HG03095 (cell line): ENCODE results near the gene ING3.
"Not testable (repeated sequence)": the region's sequence is repeated elsewhere in the genome, so short reads cannot be mapped to it uniquely, and the experiment has no call there.

Experiments used
- ATAC-seq: cut with Tn5 transposase; IDR thresholded peaks from one replicate; pipeline ENCODE4 v1.9.1; 2021; ENCODE audit warnings: moderate library complexity; ENCODE audit not compliant: unreplicated experiment

Gene ING3

DNA sequence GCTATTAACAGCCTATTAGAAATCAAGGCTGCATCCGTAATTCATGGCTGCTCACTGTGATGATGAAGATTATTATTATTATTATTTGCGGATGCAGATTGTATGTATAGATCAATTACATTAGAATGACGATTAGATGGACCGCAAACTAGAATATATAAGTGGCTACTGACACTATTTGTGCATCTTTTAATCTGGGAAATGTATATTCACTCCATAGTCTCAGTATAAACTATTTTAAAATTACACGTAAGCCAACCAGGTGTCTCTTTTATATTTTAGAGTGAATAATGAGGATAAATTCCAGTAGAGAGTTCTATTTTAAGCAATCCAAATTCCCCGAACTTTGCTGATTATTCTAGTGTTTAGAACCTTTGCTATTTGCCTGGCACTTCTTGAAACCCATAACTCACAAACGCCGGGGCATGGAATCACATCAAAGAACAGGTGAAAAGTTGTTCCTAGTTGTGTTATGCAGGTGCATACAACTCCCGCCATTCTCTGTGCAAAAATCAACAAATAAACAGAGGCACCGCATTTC is 509 bp upstream of the ING3 start:
- ATAC-seq: no peak

DNA sequence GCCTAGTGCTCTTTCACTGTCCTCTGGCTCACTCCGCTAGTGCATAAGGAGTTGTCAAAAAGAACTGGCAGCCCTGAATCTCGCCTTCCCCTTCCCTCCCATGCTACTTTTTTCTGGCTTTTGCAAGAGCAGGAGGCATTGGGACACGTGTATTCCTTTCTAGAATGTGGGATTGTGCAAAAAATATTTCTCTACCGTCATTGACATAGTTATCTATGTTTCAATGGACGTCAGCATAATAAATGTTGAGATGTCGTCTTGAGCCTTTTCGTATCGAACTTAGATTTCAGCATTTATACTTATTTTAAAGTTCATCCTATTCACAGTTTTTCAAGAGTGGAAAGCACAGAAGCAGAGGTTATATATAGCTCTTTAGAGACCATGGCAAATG is 727 bp downstream of the ING3 start:
- ATAC-seq: no peak

DNA sequence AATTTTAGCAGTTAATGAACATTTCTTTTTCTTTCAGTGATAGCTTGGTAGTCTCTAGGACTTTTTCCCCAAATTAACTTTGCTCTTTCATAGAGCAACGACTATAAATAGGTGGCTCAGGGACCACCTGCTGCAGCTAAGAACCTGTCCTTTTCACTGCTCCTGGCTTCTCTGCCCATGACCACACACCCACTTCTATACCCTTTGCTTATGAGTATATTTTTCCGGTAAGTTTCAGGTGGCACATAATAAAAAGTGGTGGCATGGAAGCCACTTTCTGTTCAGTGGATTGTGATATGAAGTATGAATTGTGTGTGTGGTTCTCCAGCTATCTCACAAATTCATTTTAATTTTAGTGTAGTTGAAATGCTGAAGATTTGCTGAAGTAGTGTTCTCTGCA is 1.2 kb downstream of the ING3 start:
- no peak for ATAC-seq

DNA sequence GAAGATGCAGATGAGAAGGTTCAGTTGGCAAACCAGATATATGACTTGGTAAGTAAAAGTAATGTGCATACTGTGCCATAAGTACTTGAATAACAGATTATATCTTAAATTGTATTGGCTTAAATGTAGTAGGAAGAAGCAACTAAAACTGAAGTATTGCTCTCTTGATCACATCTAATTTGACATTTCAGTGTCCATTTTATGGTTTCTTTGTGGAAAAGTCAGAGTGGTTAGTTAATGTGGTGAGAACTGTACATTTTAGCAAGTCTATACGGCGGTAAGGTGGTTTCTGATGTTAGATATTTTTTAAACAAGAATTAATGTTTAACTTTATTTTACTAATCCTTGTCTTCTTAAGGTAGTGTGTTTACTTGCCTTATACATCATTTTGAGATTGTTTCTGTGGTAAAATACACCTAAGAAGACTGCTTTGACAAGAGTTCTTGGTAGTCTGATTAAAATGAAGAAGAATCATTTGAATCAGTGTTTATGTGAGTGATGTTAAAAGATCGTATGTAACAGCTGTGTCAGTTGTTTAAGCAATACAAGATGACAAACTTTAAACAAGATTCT is 5.1 kb downstream of the ING3 start:
- ATAC-seq: no peak

DNA sequence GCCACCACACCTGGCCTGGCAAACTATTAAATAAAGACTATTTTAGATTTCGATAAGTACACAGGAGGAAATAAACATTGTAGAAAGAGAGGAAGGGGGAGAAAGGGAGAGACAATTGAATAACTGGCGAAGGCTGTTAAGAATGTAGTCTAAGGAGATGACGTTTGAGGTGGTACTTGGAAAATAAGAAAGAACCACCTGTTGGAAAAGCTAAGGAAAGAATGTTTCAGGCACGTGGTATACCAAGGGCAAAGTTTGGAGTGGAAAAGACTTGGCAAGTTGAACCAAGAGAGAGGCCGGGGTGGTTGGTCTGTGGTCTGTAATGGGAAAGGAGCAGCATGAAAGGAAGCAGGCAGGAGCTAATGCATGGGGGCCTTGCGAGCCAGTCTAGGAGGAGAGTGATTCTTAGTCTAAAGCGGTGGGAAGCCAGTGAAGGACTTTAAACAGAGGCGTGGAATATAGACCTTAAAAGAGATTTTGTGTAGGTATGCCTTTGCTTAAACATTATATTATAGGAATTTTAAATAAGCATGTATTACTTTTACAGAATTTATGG is 9.4 kb downstream of the ING3 start:
- no peak for ATAC-seq

DNA sequence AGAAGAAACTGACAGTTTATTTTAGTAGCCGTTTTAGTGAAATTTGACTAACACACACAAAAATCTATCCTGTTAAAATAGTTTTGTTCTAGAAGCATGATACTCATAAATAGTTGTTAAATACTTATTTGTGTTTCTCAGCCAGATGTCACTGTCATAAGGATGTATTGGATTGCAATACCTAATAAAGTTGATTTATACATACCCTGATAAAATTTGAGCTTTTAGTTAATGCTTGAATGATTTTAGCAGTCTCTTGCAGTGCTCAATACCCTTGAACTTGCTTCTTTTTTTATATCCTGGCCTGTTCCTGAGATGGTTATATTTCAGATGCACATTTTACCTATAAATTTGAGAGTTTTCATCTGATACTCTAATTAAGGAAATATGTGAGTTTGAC is 10.1 kb downstream of the ING3 start:
- ATAC-seq: no peak

DNA sequence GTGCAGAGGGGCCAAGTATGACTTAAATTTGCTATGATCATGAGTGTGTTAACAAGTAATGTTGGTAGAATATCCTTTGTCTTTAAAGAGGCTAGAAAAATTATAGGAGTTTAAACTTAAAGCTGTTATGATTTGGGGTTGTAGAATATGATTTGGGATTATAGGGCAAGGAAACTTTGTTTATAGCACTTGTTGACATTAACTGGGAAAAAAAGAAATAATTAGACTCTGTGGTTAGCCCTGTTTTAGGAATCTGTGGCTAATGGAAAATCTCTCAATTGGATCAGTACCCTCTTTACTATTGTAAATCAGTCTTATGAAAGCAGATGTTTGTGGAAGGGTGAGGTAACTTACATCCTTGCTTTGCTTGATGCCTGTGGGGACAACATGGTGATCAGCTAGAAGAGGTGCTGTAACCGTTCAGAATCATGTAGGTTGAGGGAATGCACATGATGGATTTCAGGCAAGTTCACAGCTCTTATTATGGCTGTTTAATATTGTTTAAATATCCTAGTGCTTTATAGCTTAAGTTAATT is 11.1 kb downstream of the ING3 start:
- ATAC-seq: no peak

DNA sequence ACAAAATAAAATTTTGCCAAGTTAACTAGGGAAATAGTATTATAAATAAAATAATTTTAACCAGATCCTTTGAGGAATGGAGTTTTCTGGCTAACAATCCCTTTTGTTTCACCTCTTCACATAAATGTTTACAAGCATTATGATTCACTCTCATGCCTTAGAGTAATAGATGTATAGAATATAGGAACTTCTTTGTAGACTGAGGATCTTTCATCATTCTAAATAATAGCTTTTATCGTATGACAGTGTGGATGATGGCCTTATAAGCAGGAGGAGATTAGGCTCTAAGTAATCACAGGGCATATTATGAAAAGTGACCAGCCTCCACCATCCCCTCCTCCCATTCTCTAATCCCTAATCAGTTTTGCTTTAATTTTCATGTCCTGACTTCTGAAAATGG is 13.5 kb downstream of the ING3 start:
- ATAC-seq: no peak

DNA sequence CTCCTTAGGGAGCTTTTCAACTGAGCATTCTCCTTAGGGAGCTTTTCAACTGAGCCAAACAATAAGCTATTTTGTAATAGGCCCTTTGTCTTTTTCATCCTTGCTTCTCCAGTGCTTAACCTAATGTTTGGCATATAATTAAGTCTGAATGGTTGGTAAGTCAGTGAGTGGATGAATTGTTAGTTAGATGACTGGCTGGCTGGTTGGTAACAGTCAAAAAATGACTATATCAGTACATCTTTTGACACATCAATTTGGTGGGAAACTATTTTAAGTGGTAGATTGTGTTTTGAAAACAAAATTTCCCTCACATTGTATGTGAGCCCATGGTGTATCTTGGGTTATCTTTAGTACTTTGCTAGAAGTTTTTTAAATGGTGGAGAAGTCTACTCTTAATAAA is 16.4 kb downstream of the ING3 start:
- ATAC-seq: no peak

DNA sequence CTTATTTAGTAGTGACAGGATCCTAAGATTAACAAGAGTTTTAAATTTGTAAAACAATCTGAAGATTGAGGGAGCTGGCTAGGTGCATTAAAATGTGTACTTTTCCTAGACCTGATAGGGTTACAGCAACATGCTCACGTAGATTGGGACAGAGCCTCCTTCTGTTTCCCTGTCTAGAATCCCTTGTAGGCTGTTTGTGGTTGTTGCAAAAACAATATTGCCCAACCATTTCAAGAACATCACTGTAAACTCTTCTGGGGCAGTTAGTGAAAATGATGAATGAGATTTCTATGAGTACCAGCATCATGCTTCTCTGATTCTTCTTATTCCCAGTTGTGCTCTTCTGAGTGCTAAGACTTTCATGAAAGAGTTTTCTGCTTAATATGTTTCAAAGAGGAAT is 23.3 kb downstream of the ING3 start:
- ATAC-seq: no peak

DNA sequence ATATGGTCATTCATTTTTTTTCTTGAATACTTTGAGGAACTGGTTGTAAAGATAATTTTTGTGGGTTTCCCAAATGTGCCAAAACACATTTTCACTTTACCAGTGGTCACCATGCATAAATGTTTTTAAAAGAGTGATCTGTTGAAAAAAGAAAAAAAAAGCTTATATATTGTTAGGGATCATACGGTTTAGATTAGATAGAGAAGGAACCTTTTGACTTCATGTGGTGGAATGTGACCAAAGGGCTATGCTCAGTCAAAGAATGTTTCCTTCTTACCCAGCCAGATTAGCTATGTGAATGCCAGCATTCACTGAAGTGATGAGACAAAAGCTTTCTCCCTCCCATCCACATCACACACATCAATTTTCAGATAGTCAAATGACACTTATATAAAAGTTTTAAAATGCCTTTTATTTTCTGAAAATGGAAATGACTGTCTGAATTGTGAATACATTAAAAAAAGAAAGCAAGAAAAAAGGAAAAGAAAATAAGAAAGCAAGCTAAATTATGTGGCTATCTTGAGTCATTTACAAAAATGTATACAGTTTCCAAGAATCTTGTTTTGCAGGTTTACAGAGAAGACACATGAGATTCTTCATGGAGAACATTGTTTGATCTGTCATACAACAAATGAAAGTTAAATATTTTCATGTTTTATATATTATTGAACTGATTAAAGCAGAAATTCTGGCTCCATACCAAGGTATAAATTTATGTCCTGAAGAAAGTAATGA is 29.4 kb downstream of the ING3 start:
- no peak for ATAC-seq

DNA sequence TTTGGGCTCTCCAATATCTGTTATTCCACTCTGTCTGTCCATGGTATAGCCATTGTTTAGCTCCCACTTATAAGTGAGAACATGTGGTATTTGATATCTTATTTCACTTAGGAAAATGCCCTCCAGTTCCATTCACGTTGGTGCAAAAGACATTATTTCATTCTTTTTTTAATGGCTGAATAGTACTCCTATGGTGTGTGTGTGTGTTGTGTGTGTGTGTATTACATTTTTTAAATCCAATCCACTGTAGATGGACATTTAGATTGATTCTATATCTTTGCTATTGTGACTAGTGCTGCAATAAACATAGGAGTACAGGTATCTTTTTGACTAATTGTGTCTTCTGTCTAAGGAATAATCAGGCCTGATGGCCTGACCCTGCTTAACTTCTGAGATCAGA is 30.5 kb downstream of the ING3 start:
- no peak for ATAC-seq

DNA sequence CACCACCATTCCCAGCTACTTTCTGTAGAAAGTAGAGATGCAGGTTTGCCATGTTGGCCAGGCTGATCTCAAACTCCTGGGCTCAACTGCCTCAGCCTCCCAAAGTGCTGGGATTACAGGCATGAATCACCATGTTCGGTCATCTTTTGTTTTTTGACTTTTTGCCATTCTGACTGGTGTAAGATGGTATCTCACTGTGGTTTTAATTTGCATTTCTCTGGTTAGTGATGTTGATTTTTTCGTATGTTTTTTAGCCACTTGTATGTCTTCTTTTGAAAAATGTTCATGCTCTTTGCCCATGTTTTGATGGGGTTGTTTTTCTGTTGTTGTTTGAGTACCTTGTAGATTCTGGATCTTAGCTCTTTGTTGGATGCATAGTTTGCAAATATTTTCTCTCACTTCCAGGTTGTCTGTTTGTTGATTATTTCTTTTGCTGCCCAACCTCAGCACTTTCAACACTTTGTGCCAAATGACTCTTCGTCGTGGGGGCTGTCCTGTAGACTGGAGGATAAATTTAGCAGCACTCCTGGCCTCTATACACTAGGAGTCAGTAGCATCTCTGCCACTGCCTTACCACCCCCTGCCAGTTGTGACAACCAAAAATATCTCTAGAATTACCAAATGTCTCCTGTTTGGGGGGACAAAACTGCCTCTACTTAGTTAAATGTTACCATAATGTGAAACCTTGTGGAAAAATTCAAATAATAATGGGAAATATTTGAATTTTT is 31.5 kb downstream of the ING3 start:
- ATAC-seq: no peak

DNA sequence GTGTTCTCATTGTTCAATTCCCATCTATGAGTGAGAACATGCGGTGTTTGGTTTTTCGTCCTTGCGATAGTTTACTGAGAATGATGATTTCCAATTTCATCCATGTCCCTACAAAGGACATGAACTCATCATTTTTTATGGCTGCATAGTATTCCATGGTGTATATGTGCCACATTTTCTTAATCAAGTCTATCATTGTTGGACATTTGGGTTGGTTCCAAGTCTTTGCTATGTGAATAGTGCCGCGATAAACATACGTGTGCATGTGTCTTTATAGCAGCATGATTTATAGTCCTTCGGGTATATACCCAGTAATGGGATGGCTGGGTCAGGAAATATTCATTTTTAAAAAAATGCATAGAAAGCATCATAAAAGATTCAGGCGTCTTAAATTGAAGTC is 33.0 kb downstream of the ING3 start:
- not testable (repeated sequence) for ATAC-seq

DNA sequence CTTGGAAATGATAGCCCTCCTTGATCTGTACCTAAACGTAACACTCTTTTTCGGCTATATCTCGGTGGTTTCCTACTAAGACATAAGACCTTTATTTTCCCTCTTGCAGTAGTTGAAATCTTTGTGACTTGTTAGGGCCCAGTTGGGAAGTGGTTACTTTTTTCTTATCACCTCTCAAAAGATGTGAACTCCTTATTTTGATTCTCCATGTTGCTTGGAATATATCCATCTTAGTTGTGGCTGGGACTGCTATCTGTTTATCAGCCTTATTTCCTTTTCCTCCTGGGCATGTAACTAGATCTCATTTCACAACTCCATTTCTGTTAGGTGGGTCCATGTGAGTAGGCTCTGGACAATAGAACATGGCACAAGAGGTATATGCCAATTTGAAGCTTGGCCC is 33.8 kb downstream of the ING3 start:
- no peak for ATAC-seq

DNA sequence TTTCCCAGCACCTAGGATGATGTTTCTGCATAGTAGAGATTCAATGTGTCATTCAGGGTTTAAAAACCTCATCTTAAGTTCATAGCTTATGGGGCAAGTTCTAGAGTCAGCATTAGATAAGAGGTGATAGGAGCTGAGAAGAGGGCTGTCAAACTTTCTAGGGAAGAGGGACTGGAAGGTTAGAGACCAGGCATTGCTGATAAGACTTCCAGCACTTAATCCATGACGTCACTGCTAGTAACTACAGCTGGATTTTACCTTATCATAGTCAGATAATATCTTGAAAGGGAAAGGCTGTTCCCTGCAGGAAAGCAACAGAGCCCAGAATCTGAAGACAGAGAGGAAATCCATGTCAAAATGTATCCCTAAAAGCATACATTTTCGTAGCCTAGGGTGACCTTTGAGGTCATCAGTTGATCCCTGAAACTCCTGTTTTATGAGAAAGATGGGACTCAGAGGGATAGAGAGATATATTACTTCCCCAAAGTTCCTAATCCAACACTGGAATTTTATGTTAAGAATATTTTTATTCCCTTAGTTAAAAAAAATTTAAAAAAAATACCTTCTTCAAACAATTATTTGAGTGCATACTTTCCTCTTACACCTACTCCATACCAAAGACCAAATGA is 34.7 kb downstream of the ING3 start:
- no peak for ATAC-seq

DNA sequence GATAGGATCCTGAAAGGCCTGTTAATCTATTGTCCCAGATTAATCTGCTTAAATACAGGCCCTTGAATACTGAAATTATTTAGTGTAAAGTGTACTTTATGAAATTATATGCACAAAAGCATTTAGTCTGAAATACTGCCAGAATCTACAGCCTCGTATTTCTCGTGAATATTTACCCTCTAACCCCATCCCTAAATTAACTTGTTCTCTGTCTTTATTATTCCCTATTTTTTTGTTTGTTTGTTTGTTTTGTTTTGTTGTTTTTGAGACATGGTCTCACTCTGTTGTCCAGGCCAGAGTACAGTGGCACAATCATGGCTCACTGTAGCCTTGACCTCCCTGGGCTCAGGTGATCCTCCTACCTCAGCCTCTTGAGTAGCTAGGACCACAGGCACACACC is 35.3 kb downstream of the ING3 start:
- ATAC-seq: no peak

DNA sequence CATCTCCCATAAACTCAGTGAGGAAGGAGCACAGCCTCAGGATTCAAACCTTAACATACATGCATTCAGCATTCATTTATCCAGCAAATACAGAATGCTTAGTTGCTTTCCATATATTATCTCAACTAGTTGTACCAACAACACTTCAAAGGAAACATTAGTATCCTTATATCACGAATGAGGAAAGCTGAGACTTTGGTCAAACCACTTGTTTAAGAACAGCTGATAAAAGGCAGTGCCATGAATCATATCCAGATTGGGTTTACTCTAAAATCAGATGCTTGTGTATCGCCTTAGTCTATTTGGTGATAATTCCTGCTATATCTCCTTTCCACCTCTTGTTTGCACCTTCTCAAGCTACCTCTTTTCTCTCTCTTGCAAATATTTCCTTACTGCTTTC is 36.1 kb downstream of the ING3 start:
- ATAC-seq: no peak

DNA sequence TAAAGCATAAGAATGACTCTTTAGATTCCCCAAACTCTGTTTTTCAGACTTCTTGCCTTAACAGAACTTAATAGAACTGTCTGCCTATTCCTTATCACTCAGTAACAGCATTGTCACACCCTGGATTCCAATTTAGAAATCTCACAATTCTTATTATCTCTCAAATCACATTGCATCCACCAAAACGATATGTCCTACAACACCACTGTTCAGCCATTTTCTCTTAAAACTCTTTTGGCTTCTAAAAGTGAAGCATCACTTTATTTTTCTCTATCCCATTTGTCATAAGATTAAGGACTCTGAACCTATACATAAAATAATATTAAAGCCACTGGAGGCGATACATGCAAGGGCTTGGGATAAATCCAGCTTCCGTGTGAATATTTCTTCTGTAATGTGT is 36.7 kb downstream of the ING3 start:
- ATAC-seq: no peak

DNA sequence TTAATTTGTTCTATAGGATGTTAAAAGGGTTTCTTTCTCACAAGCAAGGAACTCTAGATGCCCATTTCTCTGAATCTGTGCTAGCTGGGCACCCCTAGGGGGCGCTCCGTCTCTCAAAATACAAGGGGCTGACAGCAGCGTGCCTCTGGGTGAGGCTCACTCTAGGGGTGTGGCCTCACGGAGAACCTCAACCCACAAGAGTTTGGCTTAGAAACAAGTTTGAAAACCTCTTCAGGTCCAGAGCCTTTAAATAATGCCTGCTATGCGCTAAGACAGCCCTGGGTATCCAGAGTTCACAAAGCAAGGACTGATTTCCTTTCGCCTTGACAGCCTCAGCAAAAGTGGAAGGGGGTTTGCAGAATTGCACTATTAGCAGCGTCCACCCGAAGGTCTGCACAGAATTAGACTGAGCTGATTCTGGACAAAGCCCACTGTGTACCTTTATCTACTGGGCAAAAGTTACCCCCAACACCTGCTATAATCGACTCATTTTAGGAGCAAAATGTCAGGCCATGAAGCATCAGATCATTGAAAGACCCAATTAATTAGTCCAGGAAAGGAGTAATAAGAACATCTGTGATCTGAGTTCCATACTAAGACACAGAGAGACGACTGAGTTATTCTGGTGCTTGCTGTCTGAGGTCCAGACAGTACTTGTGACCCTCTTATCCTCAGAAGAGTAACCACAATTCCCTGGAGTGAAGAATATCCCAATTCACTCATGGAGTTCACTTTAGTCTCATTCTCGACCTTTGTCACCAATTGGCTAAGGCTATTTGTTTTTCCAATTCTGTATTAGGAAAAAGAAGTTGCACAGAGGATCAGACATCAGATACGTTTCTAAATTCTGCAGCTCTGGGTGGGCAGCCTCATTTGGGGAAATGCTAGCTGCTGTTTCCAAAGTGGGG is 37.4 kb downstream of the ING3 start:
- peak; percentile 98 for ATAC-seq
